LNCAP (cell line): ENCODE results near the gene OR6X1.

Experiments
- CTCF ChIP-seq: fragments of 450-650 bp; IDR thresholded peaks from 2 replicates; pipeline ENCODE4 v1.5.1; 2017; ENCODE audit warnings: mild to moderate bottlenecking

OR6X1 gene

GRCh38 chr11:123753110-123753509, 1.2 kb downstream of the OR6X1 start:
- TF ChIP-seq CTCF, result no peak

GRCh38 chr11:123751781-123752180, 2.5 kb downstream of the OR6X1 start:
- no peak for TF ChIP-seq CTCF

DNA sequence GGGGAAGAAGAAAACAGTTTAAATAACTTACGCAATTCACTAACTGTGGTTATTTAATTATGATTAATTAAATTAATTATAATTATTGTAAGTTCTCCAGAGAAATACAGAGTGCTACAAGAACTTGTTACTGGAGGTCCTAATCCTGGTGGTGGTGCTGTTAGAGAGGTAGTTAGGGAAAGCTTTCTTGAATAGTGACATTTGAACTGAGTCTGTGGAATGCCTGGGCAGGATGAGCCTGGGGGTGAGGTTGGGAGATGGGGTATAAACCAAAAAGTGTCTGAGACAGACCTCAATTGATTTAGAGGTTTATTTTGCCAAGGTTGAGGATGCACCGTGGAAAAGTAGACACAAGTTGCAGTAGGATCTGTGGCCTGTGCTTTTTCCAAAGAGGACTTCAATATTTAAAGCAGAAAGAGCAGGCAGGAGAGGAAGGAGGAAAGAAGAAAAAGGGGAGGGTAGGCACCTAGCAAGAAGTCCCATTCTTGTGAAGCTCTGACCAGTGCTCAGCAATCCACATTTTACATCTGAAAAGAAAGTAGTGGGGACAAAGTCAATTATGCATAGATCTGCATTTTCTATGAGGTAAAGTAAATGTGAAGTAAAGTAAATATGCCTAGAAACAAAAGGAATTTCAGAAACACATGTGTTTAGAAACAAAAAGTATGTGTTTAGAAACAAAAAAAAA, 8.4 kb downstream of the OR6X1 start:
- no peak for TF ChIP-seq CTCF

DNA sequence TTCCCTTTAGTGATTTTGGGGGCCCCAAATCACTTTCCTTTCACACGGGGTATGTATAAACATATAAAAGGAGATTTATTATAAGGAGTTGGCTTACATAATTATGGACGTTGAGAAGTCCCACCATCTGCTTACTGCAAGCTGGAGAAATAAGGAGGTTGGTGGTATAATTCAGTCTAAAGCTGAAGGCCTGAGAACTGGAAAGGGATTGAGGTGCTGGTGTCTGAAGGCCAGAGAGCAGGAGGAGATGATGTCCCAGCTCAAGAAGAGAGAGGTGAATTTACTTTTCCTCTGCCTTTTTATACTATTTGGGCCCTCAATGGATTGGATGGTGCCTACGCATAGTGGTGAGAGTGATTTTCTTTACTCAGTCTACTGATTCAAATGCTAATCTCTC, 11.6 kb downstream of the OR6X1 start:
- no peak for TF ChIP-seq CTCF

DNA sequence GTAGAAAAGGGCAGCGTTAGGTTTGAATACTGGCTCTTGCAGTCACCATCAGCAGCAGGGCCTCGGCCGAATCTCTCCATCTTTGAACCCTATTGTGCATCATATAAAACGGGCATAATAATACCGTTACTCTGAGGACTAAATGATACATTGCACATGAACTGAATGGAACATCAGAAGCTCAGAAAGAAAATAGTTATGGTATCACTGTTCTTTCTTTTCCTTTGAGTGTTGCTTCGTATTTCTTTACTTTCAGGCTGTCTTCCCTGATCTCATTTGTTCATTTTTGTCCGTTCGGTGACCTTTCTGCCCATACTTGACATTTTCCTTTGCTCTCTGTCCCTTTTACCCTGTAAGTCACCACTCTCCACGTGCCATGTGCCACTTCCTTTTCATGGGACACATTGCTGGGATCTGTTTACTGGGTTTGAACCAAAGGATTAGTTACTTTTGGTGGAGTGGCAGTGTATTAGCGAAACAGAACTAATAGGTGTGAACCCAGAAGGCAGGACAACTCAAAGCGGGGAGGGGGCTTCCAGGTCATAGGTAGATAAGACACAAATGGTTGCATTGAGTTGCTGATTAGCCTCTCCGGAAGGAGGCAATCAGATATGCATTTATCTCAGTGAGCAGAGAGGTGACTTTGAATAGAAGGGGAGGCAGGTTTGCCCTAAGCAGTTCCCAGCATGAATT, 12.1 kb downstream of the OR6X1 start:
- TF ChIP-seq CTCF, result no peak

GRCh38 chr11:123741159-123742030, 12.9 kb downstream of the OR6X1 start, which contains the start of gene ZNF202:
Gene ZNF202, minus strand, starts transcription at chr11:123741660. Its CDS starts 10,772 bp downstream, at chr11:123730888.
- TF ChIP-seq CTCF, result no peak

GRCh38 chr11:123740787-123741158, 13.5 kb downstream of the OR6X1 start:
- TF ChIP-seq CTCF, result no peak
